Large intestine (tissue), 3 donors: ENCODE data around the gene MTG1. TPM values are rescaled to one million over a fixed set of nuclear protein-coding genes. Genes with fewer than 3 reads are reported as not detected.

ENCODE experiments used
- DNase-seq, 2 donors: peaks; one replicate each; pipeline versions ENCODE4 v3.0.0 to v3.0.0-alpha.2; 2013
- H3K27ac ChIP-seq: one replicate; pipeline ENCODE4 v1.5.1; 2013; ENCODE audit warnings: low read length
- H3K27me3 ChIP-seq: 2 replicates; pipeline ENCODE4 v1.6.1; 2013; ENCODE audit warnings: low read length; ENCODE audit not compliant: control insufficient read depth, insufficient read depth
- H3K36me3 ChIP-seq: 2 replicates; pipeline ENCODE4 v1.6.1; 2013; ENCODE audit warnings: low read length; ENCODE audit not compliant: control insufficient read depth, insufficient read depth
- H3K4me1 ChIP-seq: one replicate; pipeline ENCODE4 v1.6.1; 2013; ENCODE audit warnings: low read length; ENCODE audit not compliant: control insufficient read depth, insufficient read depth
- H3K4me3 ChIP-seq: one replicate; pipeline ENCODE4 v1.5.1; 2013; ENCODE audit warnings: low read length
- H3K9me3 ChIP-seq: one replicate; pipeline ENCODE4 v1.6.1; 2013; ENCODE audit warnings: mild to moderate bottlenecking, low read depth, low read length, moderate library complexity; ENCODE audit not compliant: control insufficient read depth
- WGBS: methylation state at CpG from one replicate; pipeline ENCODE4 v1.1.5; 2013; ENCODE audit warnings: low lambda C conversion rate; ENCODE audit not compliant: insufficient coverage; 5-methylcytosine and 5-hydroxymethylcytosine counted together
- polyA plus RNA-seq: library from polyadenylated mRNA; unstranded; fragments of 120-200 nt; gene quantifications from one replicate; pipeline ENCODE4 v1.2.1, GENCODE V29; 2013

MTG1 gene
- polyA plus RNA-seq, 1 donor: 67.5 TPM

DNA sequence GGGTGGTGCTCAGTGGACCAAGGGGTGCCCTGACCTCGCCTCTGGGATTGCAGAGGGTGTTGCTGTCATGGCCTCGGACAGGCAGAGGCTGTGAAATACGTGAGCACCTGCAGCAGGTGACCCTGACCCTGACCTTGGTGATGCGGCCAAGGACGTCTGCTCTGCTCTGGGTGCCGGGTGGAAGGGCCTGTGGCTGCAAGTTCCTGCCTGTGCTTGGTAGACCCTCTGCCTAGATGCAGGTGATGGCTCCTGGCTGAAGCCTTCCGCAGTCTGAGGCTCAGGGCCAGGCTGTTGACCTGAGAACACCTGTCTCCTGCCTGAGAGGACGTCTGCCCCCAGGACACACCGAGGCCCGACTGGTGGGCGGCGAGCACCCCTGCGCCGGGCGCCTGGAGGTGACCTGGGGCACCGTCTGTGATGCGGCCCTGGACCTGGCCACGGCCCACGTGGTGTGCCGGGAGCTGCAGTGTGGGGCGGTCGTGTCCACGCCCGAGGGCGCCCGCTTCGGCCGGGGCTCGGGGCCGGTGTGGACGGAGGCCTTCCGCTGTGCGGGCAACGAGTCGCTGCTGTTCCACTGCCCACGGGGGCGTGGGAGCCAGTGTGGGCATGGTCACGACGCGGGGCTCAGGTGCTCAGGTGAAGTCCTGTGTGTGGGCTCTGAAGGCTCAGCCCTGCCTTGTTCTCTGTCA, 64.2 kb downstream of the MTG1 start:
- no peak for DNase-seq
- Histone ChIP-seq H3K27me3 (no peaks in the 10 kb centered on the region), H3K9me3 (peaks cover 27% of the 10 kb centered on the region), H3K4me1 (no peaks in the 10 kb centered on the region), H3K4me3 (no peak overlapping the region), H3K27ac (no peak overlapping the region), H3K36me3 (no peaks in the 10 kb centered on the region)
- no CpG with 5 or more reads among the region's 40 CpGs for WGBS

DNA sequence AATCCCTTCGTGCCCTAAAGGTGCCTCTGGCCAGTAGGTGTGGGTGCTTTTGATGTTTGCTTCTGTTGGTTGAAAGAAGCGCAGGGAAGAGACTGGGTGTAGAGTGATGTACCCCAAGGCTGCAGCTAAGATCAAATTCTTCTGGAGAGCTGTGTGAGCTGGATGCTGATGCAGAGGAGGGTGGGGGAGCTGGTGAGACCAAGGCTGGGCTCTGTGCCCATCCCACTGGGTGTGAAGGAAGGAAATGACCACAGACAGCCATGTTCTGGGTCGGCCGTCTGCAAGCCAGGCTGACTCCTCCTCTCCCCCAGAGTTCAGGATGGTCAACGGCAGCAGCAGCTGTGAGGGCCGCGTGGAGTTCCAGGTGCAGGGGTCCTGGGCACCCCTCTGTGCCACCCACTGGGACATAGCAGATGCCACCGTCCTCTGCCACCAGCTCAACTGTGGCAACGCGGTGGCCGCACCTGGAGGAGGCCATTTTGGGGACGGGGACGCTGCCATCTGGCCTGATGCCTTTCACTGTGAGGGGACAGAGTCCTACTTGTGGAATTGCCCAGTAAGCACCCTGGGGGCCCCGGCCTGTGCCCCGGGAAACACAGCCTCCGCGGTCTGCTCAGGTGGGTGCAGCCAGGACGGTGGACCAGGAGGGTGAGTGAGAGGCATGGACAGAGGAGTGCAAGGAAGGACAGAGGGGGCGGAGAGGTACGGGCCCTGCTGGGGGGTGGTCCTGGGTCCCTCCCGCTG, 64.9 kb downstream of the MTG1 start:
- no peaks in the 10 kb centered on the region for H3K36me3 ChIP-seq
- no peaks in the 10 kb centered on the region for H3K4me1 ChIP-seq
- H3K27me3 ChIP-seq: no peaks in the 10 kb centered on the region
- no peak overlapping the region for H3K27ac ChIP-seq
- no peak for DNase-seq
- H3K4me3 ChIP-seq: no peak overlapping the region
- peaks cover 27% of the 10 kb centered on the region for H3K9me3 ChIP-seq
- no CpG with 5 or more reads among the region's 21 CpGs for WGBS

DNA sequence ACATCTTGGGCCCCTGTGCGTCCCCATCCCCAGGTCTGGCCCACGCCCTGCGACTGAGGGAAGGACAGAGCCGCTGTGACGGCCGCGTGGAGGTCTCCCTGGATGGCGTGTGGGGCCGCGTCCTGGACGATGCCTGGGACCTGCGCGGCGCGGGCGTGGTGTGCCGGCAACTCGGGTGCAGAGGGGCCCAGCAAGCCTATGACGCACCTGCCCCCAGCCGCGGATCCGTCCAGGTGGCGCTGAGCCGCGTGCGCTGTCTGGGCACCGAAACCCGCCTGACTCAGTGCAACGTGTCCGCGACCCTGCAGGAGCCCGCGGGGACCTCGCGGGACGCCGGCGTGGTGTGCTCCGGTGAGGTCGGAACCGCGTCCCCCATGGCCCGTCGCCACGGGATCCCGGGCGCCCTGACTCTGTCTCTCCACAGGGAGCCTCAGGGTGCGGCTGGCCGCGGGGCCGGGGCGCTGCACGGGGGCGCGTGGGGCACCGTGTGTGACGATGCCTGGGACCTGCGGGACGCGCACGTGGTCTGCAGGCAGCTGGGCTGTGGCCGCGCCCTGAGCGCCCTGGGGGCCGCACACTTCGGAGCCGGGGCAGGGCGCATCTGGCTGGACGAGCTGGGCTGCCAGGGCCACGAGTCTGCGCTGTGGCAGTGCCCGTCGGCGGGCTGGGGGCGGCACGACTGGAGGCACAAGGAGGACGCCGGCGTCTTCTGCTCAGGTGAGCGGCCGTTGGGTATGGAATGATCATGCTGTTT, 65.7 kb downstream of the MTG1 start:
- Histone ChIP-seq H3K27me3 (peaks cover 4% of the 10 kb centered on the region), H3K36me3 (no peaks in the 10 kb centered on the region), H3K27ac (no peak overlapping the region), H3K4me1 (no peaks in the 10 kb centered on the region), H3K9me3 (peaks cover 27% of the 10 kb centered on the region), H3K4me3 (no peak overlapping the region)
- DNase-seq: no peak
- WGBS: no CpG with 5 or more reads among the region's 81 CpGs

DNA sequence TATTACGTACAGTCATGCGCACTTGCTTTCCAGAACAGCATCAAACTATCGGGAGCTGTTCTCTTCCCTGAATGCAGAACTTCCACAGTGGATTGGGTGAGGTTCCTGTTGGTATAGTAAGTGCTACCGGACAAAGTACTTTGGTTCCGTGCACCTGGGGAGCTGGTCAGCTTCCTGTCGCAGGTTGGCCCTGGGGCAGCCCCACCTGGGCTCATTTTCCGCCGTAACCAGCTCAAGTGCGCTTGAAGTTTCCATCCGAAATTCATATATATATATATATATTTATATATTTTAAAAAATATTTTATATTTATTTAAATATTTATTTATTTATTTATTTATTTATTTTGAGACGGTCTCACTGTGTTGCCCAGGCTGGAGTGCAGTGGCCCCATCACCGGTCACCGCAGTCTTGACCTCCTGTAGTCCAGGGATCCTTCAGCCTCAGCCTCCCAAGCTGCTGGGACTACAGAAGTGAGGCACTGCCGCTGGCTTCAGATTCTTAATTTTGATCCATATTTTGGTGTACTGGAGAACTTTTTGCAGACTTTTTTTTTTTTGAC, 66.3 kb downstream of the MTG1 start:
- H3K4me3 ChIP-seq: no peak overlapping the region
- no peak overlapping the region for H3K27ac ChIP-seq
- H3K9me3 ChIP-seq: peaks cover 27% of the 10 kb centered on the region
- H3K27me3 ChIP-seq: peaks cover 9% of the 10 kb centered on the region
- DNase-seq: no peak
- WGBS: no CpG with 5 or more reads among the region's 14 CpGs
- no peaks in the 10 kb centered on the region for H3K4me1 ChIP-seq
- H3K36me3 ChIP-seq: no peaks in the 10 kb centered on the region

DNA sequence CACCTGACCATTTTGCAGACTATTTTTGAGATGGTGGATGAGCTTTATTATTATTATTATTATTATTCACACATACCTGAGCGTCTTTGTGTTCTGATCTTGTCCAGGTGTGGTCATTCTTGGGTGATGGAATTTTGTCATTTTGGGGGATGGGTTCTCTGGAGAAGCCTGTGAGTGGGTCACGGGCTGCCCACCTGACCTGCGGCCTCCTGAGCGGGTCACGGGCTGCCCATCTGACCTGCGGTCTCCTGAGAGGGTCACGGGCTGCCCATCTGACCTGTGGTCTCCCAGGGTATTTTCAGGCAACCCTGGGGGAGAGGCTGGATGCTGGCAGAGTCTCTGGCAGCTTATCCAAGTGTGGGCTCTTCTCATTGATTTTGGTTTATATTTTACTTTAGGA, 67.1 kb downstream of the MTG1 start:
- Histone ChIP-seq H3K4me3 (no peak overlapping the region), H3K27ac (no peak overlapping the region), H3K9me3 (peaks cover 24% of the 10 kb centered on the region), H3K4me1 (no peaks in the 10 kb centered on the region), H3K27me3 (peaks cover 9% of the 10 kb centered on the region), H3K36me3 (no peaks in the 10 kb centered on the region)
- no peak for DNase-seq
- no CpG with 5 or more reads among the region's 7 CpGs for WGBS

DNA sequence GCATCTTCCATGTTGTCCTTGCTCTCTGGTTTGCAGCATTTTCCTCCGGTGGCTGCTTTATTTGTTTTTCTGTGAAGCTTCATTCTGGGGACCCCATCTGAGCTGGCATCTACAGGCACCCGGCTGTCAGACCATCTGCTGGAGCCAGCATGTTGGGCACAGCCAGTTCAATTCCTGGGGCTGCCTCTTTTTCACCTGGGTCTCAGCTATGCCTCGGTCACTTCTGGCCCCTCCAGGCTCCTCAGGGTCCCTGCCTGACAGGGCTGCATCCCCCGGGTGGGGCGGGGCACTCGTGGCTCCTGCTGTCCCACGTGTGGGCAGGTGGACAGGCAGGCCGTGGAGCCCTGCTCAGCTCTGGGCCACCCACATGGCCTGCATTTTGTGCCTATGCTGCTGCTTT, 67.9 kb downstream of the MTG1 start:
- no peak overlapping the region for H3K4me3 ChIP-seq
- WGBS: no CpG with 5 or more reads among the region's 8 CpGs
- DNase-seq: no peak
- peaks cover 17% of the 10 kb centered on the region for H3K9me3 ChIP-seq
- no peaks in the 10 kb centered on the region for H3K4me1 ChIP-seq
- no peak overlapping the region for H3K27ac ChIP-seq
- peaks cover 9% of the 10 kb centered on the region for H3K27me3 ChIP-seq
- H3K36me3 ChIP-seq: no peaks in the 10 kb centered on the region

DNA sequence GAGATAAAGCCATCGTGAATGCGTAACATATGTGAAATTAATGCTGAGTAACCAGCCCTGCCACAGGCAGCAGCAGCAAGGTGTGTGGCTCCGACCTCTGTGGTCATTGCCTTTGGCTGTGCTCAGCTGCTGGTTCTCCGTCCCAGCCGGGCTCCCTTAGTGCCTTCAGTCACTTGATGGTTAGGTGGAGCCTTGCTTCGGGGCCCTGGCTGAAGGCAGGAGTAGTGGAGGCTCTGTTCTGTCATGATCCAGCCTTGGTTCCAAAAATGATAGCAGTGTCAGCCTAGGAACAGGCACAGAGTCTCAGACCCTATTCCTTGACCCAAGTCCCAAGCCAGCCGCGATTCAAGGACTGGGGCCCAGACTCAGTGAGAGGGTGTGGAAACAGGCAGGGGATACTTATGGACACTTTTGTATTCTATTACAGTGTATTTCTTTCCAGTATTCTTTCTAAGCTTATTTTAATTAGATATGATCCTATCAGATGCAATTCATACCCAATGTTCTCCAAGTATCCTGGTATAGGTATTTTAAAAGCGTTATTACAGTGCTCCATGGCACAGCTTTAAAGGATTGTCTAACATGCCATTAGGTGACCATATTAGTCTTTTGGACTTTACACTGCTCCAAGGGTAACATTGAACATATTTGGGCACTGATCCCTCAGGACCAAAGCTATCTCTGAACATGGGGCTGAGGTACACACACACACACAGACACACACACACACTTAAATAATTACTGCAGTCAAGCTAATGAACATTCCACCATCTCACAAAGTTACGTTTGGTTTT, 68.8 kb downstream of the MTG1 start:
- Histone ChIP-seq H3K36me3 (no peaks in the 10 kb centered on the region), H3K9me3 (peaks cover 10% of the 10 kb centered on the region), H3K4me3 (no peak overlapping the region), H3K4me1 (no peaks in the 10 kb centered on the region), H3K27ac (no peak overlapping the region), H3K27me3 (peaks cover 9% of the 10 kb centered on the region)
- no CpG with 5 or more reads among the region's 10 CpGs for WGBS
- DNase-seq: no peak

DNA sequence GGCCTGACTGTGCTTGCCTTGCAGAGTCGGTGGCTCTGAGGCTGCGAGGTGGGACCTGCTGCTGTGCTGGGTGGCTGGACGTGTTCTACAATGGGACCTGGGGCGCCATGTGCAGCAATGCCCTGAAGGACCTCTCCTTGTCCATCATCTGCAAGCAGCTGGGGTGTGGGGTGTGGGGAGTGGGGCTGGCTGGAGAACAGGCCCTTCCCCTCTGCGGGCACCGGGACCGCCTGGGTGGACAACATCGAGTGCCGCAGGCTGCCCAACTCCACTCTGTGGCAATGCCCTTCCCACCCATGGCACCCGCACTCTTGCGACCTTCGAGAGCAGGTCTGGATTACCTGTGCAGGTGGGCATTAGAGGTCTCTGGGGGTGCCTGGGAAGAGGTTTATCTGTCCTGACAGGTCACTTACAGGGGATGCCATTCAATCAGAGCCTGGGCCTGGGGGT, 70.7 kb downstream of the MTG1 start:
- H3K27me3 ChIP-seq: peaks cover 9% of the 10 kb centered on the region
- H3K27ac ChIP-seq: no peak overlapping the region
- no peaks in the 10 kb centered on the region for H3K36me3 ChIP-seq
- WGBS: no CpG with 5 or more reads among the region's 12 CpGs
- no peak overlapping the region for H3K4me3 ChIP-seq
- no peak for DNase-seq
- peaks cover 2% of the 10 kb centered on the region for H3K9me3 ChIP-seq
- H3K4me1 ChIP-seq: no peaks in the 10 kb centered on the region

DNA sequence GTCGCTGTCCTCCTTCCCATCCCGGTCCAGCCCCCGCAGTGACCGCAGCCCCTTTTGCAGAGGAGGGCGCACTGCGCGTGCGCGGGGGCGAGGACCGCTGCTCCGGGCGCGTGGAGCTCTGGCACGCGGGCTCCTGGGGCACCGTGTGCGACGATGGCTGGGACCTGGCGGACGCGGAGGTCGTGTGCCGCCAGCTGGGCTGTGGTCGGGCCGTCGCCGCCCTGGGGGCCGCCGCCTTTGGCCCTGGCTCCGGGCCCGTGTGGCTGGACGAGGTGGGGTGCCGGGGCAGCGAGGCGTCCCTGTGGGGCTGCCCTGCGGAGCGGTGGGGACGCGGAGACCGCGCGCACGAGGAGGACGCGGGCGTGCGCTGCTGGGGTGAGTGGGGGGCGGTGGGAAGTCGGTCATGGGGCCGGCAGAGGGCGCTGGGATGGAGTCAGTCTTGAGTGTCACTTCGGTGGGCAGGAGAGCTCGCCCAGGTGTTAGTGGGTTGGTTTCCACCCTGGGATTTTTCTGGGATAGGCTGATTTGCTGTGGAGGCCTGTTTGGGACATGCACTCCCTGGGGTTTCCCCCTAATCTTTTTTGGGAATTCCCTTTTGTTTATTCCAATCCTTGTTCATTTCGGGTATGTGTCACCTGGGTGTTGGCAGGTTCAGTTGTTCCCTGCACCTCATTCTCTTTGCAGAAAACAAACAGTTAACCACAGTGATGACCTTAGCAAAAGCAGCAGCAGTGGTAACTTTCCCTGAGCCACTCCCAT, 71.4 kb downstream of the MTG1 start:
- no peak for DNase-seq
- no peaks in the 10 kb centered on the region for H3K36me3 ChIP-seq
- H3K4me3 ChIP-seq: no peak overlapping the region
- WGBS: no CpG with 5 or more reads among the region's 55 CpGs
- no peak overlapping the region for H3K27ac ChIP-seq
- H3K4me1 ChIP-seq: no peaks in the 10 kb centered on the region
- peaks cover 9% of the 10 kb centered on the region for H3K27me3 ChIP-seq
- H3K9me3 ChIP-seq: no peaks in the 10 kb centered on the region
